H1 (cell line): Measurements from ENCODE around the gene PCDHB13. TPM values are rescaled to one million over a fixed set of nuclear protein-coding genes. Genes with fewer than 3 reads are reported as not detected.

Experiments used
- CHD7 ChIP-seq: fragments of 300-600 bp; sonication (generic); IDR thresholded peaks from 2 replicates; pipeline ENCODE4 v1.7.1; 2012; ENCODE audit warnings: low read length, moderate library complexity, mild to moderate bottlenecking, inconsistent platforms; ENCODE audit not compliant: insufficient replicate concordance
- RNF2 ChIP-seq: fragments of 200-900, 300-1000 bp; sonication (generic); IDR thresholded peaks from 2 replicates; pipeline ENCODE4 v1.7.1; 2016; ENCODE audit warnings: borderline replicate concordance, low read depth, mild to moderate bottlenecking, antibody characterized with exemption, low read length; ENCODE audit not compliant: poor library complexity, severe bottlenecking; ENCODE audit errors: missing control alignments
- polyA plus RNA-seq, 7 experiments: library from polyadenylated mRNA; depleted of rRNA in 3 of 7; stranded (reverse) in 5 of 7; unstranded in 2 of 7; fragments of >200 nt in 5 of 7; fragments of 200-250 nt in 2 of 7; gene quantifications; 1 replicate in 5 of 7; 2 replicates in 1 of 7; 4 replicates in 1 of 7; pipeline versions ENCODE4 v1.2.1 to v1.2.3, GENCODE V29; 2011 to 2013; ENCODE audit warnings: missing spikeins in 2 of 7, mixed read lengths in 2 of 7
- total RNA-seq: library from RNA; stranded (reverse); fragmentation: NEBNext Ultra II Directional; extraction: Animal tissue kit (Norgen Biotek cat#: 25700); gene quantifications from 2 replicates; pipeline ENCODE4 v1.2.1, GENCODE V29; 2021
- TF ChIP-seq, protein P1 (sequence below): IDR thresholded peaks from 2 replicates; pipeline ENCODE4 v1.6.1; 2011; ENCODE audit warnings: low read length, improper control_type of control experiment

PCDHB13 gene
- total and polyA plus RNA-seq, 2 of the 8 experiments (the other 6 are each of a cell fraction or from before 2014, with no cell fraction given) = 1.1 to 1.4 TPM

DNA sequence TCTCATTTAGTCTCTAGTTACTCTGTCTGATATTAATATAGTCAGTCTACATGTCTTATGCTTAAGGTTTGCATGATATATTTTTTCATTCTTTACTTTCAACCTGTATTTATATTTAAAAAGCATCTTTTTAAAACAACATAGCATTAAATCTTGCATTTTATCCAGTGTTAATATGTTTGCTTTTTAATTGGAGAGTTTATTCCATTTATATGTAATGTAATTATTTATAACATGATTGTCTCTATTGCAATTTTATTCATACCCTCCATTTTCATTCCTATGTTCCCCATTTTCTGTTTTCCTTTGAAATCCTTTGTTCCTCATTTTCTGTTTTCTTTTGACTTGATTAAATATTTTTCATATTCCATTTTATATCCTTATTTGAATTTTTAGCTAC lies 44.7 kb downstream of the PCDHB13 start (continued):
- TF ChIP-seq CHD7 (no peak), RNF2 (no peak)
- TF ChIP-seq, protein P1, sequence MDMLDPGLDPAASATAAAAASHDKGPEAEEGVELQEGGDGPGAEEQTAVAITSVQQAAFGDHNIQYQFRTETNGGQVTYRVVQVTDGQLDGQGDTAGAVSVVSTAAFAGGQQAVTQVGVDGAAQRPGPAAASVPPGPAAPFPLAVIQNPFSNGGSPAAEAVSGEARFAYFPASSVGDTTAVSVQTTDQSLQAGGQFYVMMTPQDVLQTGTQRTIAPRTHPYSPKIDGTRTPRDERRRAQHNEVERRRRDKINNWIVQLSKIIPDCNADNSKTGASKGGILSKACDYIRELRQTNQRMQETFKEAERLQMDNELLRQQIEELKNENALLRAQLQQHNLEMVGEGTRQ = no peak
